Heart left ventricle (tissue), 16 donors: Measurements from ENCODE around the gene IL19. TPM values are rescaled to one million over a fixed set of nuclear protein-coding genes. Genes with fewer than 3 reads are reported as not detected.

ENCODE experiments used
- ATAC-seq, 4 donors: fragments of 200-7000 bp; cut with Tn5 transposase; one replicate each; pipeline ENCODE4 v1.9.1; 2020 to 2022; ENCODE audit warnings: moderate library complexity in 4 of 4, mild to moderate bottlenecking in 3 of 4, moderate number of reproducible peaks in 1 of 4
- DNase-seq, 5 donors: peaks; one replicate each; pipeline ENCODE4 v3.0.0-alpha.2; 2020
- H3K27ac ChIP-seq, 12 donors: fragments of 200-600 bp; sonication (generic) in 4 of 12; one replicate each; pipeline versions ENCODE4 v1.5.0 to v1.8.0; 2016 to 2022; ENCODE audit warnings: mild to moderate bottlenecking in 2 of 12
- H3K27me3 ChIP-seq, 9 donors: fragments of 200-600 bp; sonication (generic) in 2 of 9; one replicate each; pipeline versions ENCODE4 v1.5.1 to v1.8.0; 2016 to 2022; ENCODE audit warnings: mild to moderate bottlenecking in 3 of 9
- H3K36me3 ChIP-seq, 9 donors: fragments of 200-600 bp; sonication (generic) in 2 of 9; one replicate each; pipeline versions ENCODE4 v1.5.0 to v1.8.0; 2018 to 2022; ENCODE audit warnings: mild to moderate bottlenecking in 2 of 9
- H3K4me1 ChIP-seq, 12 donors: fragments of 200-600 bp; sonication (generic) in 4 of 12; one replicate each; pipeline versions ENCODE4 v1.5.0 to v1.8.0; 2016 to 2022; ENCODE audit warnings: mild to moderate bottlenecking in 3 of 12
- H3K4me3 ChIP-seq, 12 donors: fragments of 200-600 bp; sonication (generic) in 4 of 12; one replicate each; pipeline versions ENCODE4 v1.5.0 to v1.8.0; 2017 to 2022; ENCODE audit warnings: mild to moderate bottlenecking in 9 of 12, moderate library complexity in 4 of 12
- H3K9me3 ChIP-seq, 12 donors: fragments of 200-600 bp; sonication (generic) in 4 of 12; one replicate each; pipeline versions ENCODE4 v1.5.0 to v1.8.0; 2016 to 2022; ENCODE audit warnings: mild to moderate bottlenecking in 1 of 12
- POLR2A ChIP-seq, 2 donors: fragments of 450-650 bp; IDR thresholded peaks; one replicate each; pipeline ENCODE4 v1.6.1; 2017; ENCODE audit warnings: antibody characterized with exemption in 2 of 2, mild to moderate bottlenecking in 2 of 2, moderate library complexity in 2 of 2
- WGBS, 4 donors: extraction: QIAGEN DNeasy Blood & Tissue Kit in 2 of 4; methylation state at CpG; one replicate each; pipeline versions ENCODE4 v1.1.5 to v1.1.7; 2013 to 2018; 5-methylcytosine and 5-hydroxymethylcytosine counted together
- intact Hi-C, 10 donors: fragments of 100-400 bp; cut with DNase I; formaldehyde crosslinking; loops; one replicate each; pipeline versions ENCODE4 v1.11.1 to v1.14.2; 2022
- polyA plus RNA-seq, 2 donors: library from polyadenylated mRNA; stranded (reverse); fragments of 200-250 nt; gene quantifications; one replicate each; pipeline ENCODE4 v1.2.3, GENCODE V29; 2013
- total RNA-seq, 9 donors: library from RNA; depleted of rRNA in 2 of 9; stranded (reverse); fragments of >200 nt in 2 of 9; fragmentation: NEBNext Ultra II Directional in 3 of 9; extraction: Animal tissue kit (Norgen Biotek cat#: 25700) in 3 of 9; gene quantifications; one replicate each; pipeline versions ENCODE4 v1.1.0 to v1.2.4, GENCODE V29; 2016 to 2023
- TF ChIP-seq, protein P1 (sequence below), 12 donors: fragments of 200-600 bp; sonication (generic) in 4 of 12; IDR thresholded peaks; one replicate each; pipeline versions ENCODE4 v1.5.0 to v1.8.0; 2018 to 2022; ENCODE audit warnings: antibody characterized with exemption in 12 of 12, mild to moderate bottlenecking in 5 of 12
- donor health status: ischemic (EF 13 %, LVEDD 7.1; RV severe dilation, severe dysfunction).
- donor health status: healthy with polysubstance abuse.
- donor health status: DM: no; HTN: yes; CAD: no.
- donor health status: DM: no; HTN: no; CAD: no.
- donor health status: ischemic (EF 25% LVEDD 6.9; RV normal size, moderate dysfunction).
- donor health status: ischemic (EF 25% LVEDD 5.7; RV mildly dilated, moderate dysfunction).
- donor health status: healthy.
- donor health status: DM: yes; HTN: yes; CAD: no.
- donor health status: ischemic (EF 35%, LVEDD 5.7; RV mildly dilated, moderate dysfunction).
- donor health status: nonischemic (EF 11% LVEDD 7.7; RV severe dilation, severe dysfunction).
- donor health status: DM: yes; HTN: yes; CAD: no.
- donor health status: PGD.
- donor health status: ischemic (EF 29% LVEDD 5.4; RV normal size, mild dysfunction).
- donor health status: nonischemic (EF 23%, LVEDD 6.1; RV moderate dilation, normal function).

The IL19 gene
- total and polyA plus RNA-seq, 11 donors, result not detected

GRCh38 chr1:206732508-206732907 is 38.1 kb upstream of the IL19 start:
- no peak overlapping the region for H3K27ac ChIP-seq
- H3K9me3 ChIP-seq, result no peaks in the 10 kb centered on the region
- H3K27me3 ChIP-seq, result no peaks in the 10 kb centered on the region
- peaks cover 3 to 58% (median 32%) of the 10 kb centered on the region in 12 donors for H3K4me1 ChIP-seq
- intact Hi-C loops, result loop anchor here in 5 of 10 donors (5.0 to 10.0 kb wide), 4 partner anchors 70 to 180 kb away; partner anchors contain the start of gene DYRK3 (in 4 of the 5)
- DNase-seq, result no peak
- ATAC-seq, result no peak
- H3K4me3 ChIP-seq, result no peak overlapping the region
- WGBS, 4 donors, result 79 to 84% (median 81%) methylated on average over 11 of the region's 11 CpGs
- H3K36me3 ChIP-seq, result peaks cover 0 to 77% (median 65%) of the 10 kb centered on the region in 9 donors
- no peak for TF ChIP-seq POLR2A (IDR thresholded peaks at IDR 0.05)
- TF ChIP-seq, protein P1, sequence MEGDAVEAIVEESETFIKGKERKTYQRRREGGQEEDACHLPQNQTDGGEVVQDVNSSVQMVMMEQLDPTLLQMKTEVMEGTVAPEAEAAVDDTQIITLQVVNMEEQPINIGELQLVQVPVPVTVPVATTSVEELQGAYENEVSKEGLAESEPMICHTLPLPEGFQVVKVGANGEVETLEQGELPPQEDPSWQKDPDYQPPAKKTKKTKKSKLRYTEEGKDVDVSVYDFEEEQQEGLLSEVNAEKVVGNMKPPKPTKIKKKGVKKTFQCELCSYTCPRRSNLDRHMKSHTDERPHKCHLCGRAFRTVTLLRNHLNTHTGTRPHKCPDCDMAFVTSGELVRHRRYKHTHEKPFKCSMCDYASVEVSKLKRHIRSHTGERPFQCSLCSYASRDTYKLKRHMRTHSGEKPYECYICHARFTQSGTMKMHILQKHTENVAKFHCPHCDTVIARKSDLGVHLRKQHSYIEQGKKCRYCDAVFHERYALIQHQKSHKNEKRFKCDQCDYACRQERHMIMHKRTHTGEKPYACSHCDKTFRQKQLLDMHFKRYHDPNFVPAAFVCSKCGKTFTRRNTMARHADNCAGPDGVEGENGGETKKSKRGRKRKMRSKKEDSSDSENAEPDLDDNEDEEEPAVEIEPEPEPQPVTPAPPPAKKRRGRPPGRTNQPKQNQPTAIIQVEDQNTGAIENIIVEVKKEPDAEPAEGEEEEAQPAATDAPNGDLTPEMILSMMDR (IDR thresholded peaks at IDR 0.05), result no peak

- TF ChIP-seq POLR2A (IDR thresholded peaks at IDR 0.05), result no peak
- TF ChIP-seq, protein P1 (IDR thresholded peaks at IDR 0.05), result no peak
- H3K27me3 ChIP-seq, result no peaks in the 10 kb centered on the region
- intact Hi-C loops, result loop anchor here in 5 of 10 donors (5.0 to 10.0 kb wide), 4 partner anchors 69 to 179 kb away; partner anchors contain the start of gene DYRK3 (in 4 of the 5)
- peak overlapping the region in 1 of 12 donors; percentile 35 for H3K27ac ChIP-seq
- 80 to 89% (median 85%) methylated on average over 9 to 11 of the region's 11 CpGs for WGBS, 4 donors
- no peaks in the 10 kb centered on the region for H3K9me3 ChIP-seq
- DNase-seq (no peak), ATAC-seq (no peak)
- no peak overlapping the region for H3K4me3 ChIP-seq
- peaks cover 0 to 77% (median 65%) of the 10 kb centered on the region in 9 donors for H3K36me3 ChIP-seq
- H3K4me1 ChIP-seq, result peaks cover 2 to 58% (median 33%) of the 10 kb centered on the region in 12 donors
Measured at GRCh38 chr1:206732992-206733391, 37.6 kb upstream of the IL19 start.

DNA sequence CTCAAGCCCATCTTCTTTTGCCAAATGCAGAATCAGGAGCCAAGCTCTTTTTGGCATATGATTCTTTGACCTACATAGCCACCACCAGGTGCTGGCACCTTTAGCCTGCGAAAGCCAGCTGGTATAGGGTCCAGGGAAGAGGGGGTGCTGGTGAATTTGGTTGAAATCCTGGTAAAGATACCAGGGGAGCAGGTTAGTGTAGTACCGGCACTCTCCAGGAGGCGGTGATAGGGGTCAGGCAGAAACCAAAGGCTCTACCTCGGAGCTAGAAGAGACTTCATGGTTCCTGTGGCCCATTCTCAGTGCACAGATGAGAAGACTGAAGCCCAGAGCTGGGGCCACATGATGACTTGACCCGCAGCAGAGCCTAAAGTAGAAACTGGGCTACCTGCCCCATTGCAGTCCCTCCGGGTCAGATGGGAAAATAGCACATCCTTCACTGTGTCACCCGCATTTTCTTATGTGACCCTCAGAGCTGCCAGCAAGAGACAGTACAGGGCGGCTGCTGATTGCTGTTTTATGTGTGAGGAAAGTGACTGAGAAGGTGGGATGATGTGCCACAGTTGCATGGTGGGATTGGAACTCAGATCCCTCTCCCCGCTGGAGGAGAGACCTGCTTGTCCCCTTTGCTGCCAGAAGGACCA is 36.0 kb upstream of the IL19 start:
- H3K4me1 ChIP-seq, result peaks cover 0 to 64% (median 36%) of the 10 kb centered on the region in 12 donors
- ATAC-seq (peak in 3 of 4 donors; percentile 11 to 37 (median 19)), DNase-seq (no peak)
- peaks cover 0 to 67% (median 60%) of the 10 kb centered on the region in 9 donors for H3K36me3 ChIP-seq
- 69 to 76% (median 72%) methylated on average over 8 to 9 of the region's 9 CpGs for WGBS, 4 donors
- no peaks in the 10 kb centered on the region for H3K27me3 ChIP-seq
- no peak overlapping the region for H3K4me3 ChIP-seq
- TF ChIP-seq, protein P1 (IDR thresholded peaks at IDR 0.05), result peak; percentile 42 to 74 (median 65)
- no peak for TF ChIP-seq POLR2A (IDR thresholded peaks at IDR 0.05)
- no peaks in the 10 kb centered on the region for H3K9me3 ChIP-seq
- intact Hi-C loops, result loop anchor here in 9 of 10 donors (2.0 to 10.0 kb wide), 7 partner anchors 68 to 178 kb away; partner anchors contain the start of gene DYRK3 (in 4 of the 9)
- H3K27ac ChIP-seq, result peak overlapping the region in 2 of 12 donors; percentile 6 to 60

DNA sequence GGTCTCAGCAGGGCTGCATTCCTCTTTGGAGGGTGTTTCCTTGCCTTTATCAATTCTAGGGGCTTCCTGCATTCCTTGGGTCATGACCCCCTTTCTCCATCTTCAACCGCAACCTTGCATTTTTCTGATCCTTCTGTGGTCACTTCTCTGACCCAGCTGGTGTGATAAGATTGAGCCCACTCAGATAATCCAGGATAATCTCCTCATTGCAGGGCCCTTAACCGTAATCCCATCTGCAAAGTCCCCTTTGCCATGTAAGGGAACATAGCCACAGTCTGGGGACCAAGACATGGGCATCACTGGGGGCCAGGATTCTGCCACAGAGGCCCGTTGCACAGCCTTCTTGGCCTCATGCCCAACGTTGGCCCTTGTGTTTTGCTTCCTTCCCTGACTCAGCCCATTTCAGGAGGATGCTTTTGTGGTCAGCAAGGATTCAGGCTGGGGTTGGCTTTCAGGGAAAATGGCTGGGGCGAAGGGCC is 35.0 kb upstream of the IL19 start:
- Histone ChIP-seq H3K27ac (peak overlapping the region in 3 of 12 donors; percentile 20 to 80 (median 60)), H3K36me3 (peaks cover 0 to 58% (median 50%) of the 10 kb centered on the region in 9 donors), H3K4me3 (no peak overlapping the region), H3K4me1 (peaks cover 0 to 67% (median 36%) of the 10 kb centered on the region in 12 donors), H3K27me3 (no peaks in the 10 kb centered on the region), H3K9me3 (no peaks in the 10 kb centered on the region)
- WGBS, 4 donors, result 62 to 69% (median 66%) methylated on average over 5 of the region's 5 CpGs
- TF ChIP-seq, protein P1 (IDR thresholded peaks at IDR 0.05), result no peak
- TF ChIP-seq POLR2A (IDR thresholded peaks at IDR 0.05), result no peak
- no peak for DNase-seq
- ATAC-seq, result no peak
- intact Hi-C loops, result loop anchor here in 8 of 10 donors (2.0 to 10.0 kb wide), 7 partner anchors 67 to 177 kb away; partner anchors contain the start of gene DYRK3 (in 4 of the 8)
